Adrenal gland (tissue), 12 donors: ENCODE results near the gene NEK8. TPM values are rescaled to one million over a fixed set of nuclear protein-coding genes. Genes with fewer than 3 reads are reported as not detected.

Experiments
- DNase-seq, 7 donors: peaks; one replicate each; pipeline ENCODE4 v3.0.0-alpha.2; 2019 to 2020
- H3K27ac ChIP-seq, 5 donors: fragments of 200-600 bp; sonication (generic) in 4 of 5; 1 replicate in 3 of 5; 2 replicates in 2 of 5; pipeline versions ENCODE4 v1.5.1 to v1.8.0; 2016 to 2020; ENCODE audit warnings: mild to moderate bottlenecking in 1 of 5
- H3K27me3 ChIP-seq: fragments of 200-600 bp; 2 replicates; pipeline ENCODE4 v1.8.0; 2021
- H3K36me3 ChIP-seq, 2 donors: fragments of 200-600 bp; replicated peaks in 1 of 2; 1 replicate in 1 of 2; 2 replicates in 1 of 2; pipeline versions ENCODE4 v1.5.1 to v1.8.0; 2018 to 2022
- H3K4me1 ChIP-seq, 2 donors: fragments of 200-600 bp; replicated peaks in 1 of 2; 1 replicate in 1 of 2; 2 replicates in 1 of 2; pipeline versions ENCODE4 v1.5.1 to v1.8.0; 2018 to 2021
- H3K4me3 ChIP-seq, 4 donors: fragments of 200-600 bp; sonication (generic) in 3 of 4; one replicate each; pipeline ENCODE4 v1.5.1; 2016 to 2018
- H3K9me3 ChIP-seq, 3 donors: fragments of 200-600 bp; sonication (generic) in 1 of 3; replicated peaks in 1 of 3; 1 replicate in 2 of 3; 2 replicates in 1 of 3; pipeline versions ENCODE4 v1.5.1 to v1.8.0; 2016 to 2021
- POLR2A ChIP-seq, 2 donors: fragments of 450-650 bp; IDR thresholded peaks; one replicate each; pipeline ENCODE4 v1.6.1; 2017; ENCODE audit warnings: antibody characterized with exemption in 2 of 2, mild to moderate bottlenecking in 2 of 2, moderate library complexity in 1 of 2
- WGBS, 4 donors: extraction: QIAGEN DNeasy Blood & Tissue Kit in 2 of 4; methylation state at CpG; one replicate each; pipeline versions ENCODE4 v1.1.5 to v1.1.7; 2013 to 2017; 5-methylcytosine and 5-hydroxymethylcytosine counted together
- intact Hi-C, 2 donors: fragments of 100-400 bp; cut with DNase I; formaldehyde crosslinking; loops; one replicate each; pipeline versions ENCODE4 v1.14.1 to v1.15.0; 2022 to 2023
- polyA plus RNA-seq, 3 donors: library from polyadenylated mRNA; stranded (reverse); fragments of 200-250 nt in 2 of 3; fragments of 350-450 nt in 1 of 3; fragmentation: Illumina TruSeq in 1 of 3; extraction: RNeasy Lipid Tissue Mini Kit (QIAGEN cat#74804) in 1 of 3; gene quantifications; one replicate each; pipeline ENCODE4 v1.2.3, GENCODE V29; 2013 to 2014
- total RNA-seq, 9 donors: library from RNA; depleted of rRNA in 4 of 9; stranded (reverse); fragments of >200 nt in 4 of 9; fragments of 120-200 nt in 1 of 9; fragmentation: NEBNext Ultra II Directional in 1 of 9; extraction: Animal tissue kit (Norgen Biotek cat#: 25700) in 1 of 9; gene quantifications; one replicate each; pipeline versions ENCODE4 v1.1.0 to v1.2.4, GENCODE V29; 2013 to 2023
- TF ChIP-seq, protein P1 (sequence below), 6 experiments: fragments of 450-650 bp in 4 of 6; fragments of 200-600 bp in 2 of 6; sonication (generic) in 1 of 6; IDR thresholded peaks; 1 replicate in 5 of 6; 2 replicates in 1 of 6; pipeline versions ENCODE4 v1.5.1 to v1.8.0; 2016 to 2021; ENCODE audit warnings: antibody characterized with exemption in 6 of 6, mild to moderate bottlenecking in 2 of 6, moderate library complexity in 1 of 6
- donor health status: healthy with polysubstance abuse.
- donor health status: Bipolar disorder and iron deficiency.
- donor health status: DM: yes; HTN: yes; CAD: no.
- donor health status: DM: no; HTN: no; CAD: no.
- donor health status: DM: no; HTN: no; CAD: no.
- donor health status: DM: yes; HTN: yes; CAD: no.

Gene NEK8
- total and polyA plus RNA-seq, 12 donors = 0.54 to 11.9 (median 6.1) TPM

DNA sequence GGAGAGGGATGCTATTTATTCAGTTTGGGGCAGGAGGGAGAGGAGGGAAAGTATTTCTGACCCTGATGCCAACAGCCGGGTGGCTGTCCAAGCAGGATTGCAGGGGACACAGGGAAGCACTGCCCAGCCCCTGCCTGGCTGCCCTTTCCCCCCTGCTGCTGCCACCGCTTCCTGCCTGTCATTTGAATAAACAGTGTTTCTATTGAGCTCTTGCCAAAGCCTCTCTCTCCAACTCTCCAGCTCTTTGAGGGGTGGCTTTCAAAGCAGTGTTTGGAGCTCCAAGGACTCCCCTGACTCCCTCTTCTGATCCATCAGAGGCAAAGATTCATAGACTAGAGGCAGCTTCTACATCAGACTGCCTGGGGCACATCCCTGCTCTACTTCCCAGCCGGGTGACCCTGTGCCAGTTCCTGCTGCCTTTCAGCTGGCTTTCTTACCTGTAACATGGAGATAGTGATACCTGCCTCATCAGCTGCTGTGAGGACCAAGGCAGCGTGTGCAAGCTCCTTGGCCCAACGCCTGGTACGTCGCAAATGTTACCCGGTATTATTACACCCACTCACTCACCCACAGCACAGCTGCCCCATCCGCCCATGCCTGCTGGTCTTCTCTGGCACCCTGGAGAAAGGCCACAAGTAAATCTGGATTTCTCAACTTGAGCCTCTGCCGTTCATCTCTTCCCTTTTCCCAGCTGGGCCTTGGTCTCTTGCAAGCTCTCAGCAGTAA lies 26.4 kb upstream of the NEK8 start:
- WGBS, 4 donors = 69 to 75% (median 72%) methylated on average over 10 of the region's 10 CpGs
- no peak for DNase-seq
- intact Hi-C loops = loop anchor here in 1 of 2 donors (10.0 kb wide), 1 partner anchor 47 kb away; no protein-coding TSS in a partner anchor
- Histone ChIP-seq H3K4me1 (no peaks in the 10 kb centered on the region), H3K9me3 (no peaks in the 10 kb centered on the region), H3K36me3 (peaks cover 0 to 63% of the 10 kb centered on the region in 2 donors), H3K27me3 (no peaks in the 10 kb centered on the region), H3K4me3 (no peak overlapping the region), H3K27ac (peak overlapping the region in 1 of 5 donors; percentile 16)
- TF ChIP-seq, protein P1, sequence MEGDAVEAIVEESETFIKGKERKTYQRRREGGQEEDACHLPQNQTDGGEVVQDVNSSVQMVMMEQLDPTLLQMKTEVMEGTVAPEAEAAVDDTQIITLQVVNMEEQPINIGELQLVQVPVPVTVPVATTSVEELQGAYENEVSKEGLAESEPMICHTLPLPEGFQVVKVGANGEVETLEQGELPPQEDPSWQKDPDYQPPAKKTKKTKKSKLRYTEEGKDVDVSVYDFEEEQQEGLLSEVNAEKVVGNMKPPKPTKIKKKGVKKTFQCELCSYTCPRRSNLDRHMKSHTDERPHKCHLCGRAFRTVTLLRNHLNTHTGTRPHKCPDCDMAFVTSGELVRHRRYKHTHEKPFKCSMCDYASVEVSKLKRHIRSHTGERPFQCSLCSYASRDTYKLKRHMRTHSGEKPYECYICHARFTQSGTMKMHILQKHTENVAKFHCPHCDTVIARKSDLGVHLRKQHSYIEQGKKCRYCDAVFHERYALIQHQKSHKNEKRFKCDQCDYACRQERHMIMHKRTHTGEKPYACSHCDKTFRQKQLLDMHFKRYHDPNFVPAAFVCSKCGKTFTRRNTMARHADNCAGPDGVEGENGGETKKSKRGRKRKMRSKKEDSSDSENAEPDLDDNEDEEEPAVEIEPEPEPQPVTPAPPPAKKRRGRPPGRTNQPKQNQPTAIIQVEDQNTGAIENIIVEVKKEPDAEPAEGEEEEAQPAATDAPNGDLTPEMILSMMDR (IDR thresholded peaks at IDR 0.05) = no peak
- TF ChIP-seq POLR2A (IDR thresholded peaks at IDR 0.05) = no peak

DNA sequence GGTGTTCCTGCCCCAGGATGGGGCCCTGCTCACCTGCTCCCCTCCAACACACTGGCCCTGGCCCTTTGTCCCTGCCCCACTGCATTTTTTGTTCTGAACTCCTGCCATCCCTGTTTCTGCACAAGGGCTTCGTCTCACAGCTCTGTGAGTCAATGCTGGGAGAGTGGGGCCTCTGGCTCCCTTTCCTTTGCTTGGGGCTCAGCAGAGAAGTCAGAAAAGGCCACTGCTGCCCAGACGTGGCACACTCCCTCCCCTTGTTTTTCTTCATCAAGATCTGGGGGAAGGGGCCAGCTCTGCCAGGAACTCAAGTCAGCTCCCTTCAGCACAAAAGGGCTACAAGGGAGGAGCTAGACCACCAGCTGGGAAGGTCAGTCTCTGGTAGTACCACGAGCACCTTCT lies 25.8 kb upstream of the NEK8 start:
- Histone ChIP-seq H3K27me3 (no peaks in the 10 kb centered on the region), H3K4me3 (no peak overlapping the region), H3K36me3 (peaks cover 0 to 57% of the 10 kb centered on the region in 2 donors), H3K27ac (no peak overlapping the region), H3K4me1 (no peaks in the 10 kb centered on the region), H3K9me3 (no peaks in the 10 kb centered on the region)
- no peak for TF ChIP-seq POLR2A (IDR thresholded peaks at IDR 0.05)
- TF ChIP-seq, protein P1 (IDR thresholded peaks at IDR 0.05) = no peak
- 52 to 75% (median 68%) methylated on average over 2 to 3 of the region's 3 CpGs for WGBS, 4 donors
- intact Hi-C loops = loop anchor here in 1 of 2 donors (10.0 kb wide), 1 partner anchor 48 kb away; no protein-coding TSS in a partner anchor
- DNase-seq = no peak

DNA sequence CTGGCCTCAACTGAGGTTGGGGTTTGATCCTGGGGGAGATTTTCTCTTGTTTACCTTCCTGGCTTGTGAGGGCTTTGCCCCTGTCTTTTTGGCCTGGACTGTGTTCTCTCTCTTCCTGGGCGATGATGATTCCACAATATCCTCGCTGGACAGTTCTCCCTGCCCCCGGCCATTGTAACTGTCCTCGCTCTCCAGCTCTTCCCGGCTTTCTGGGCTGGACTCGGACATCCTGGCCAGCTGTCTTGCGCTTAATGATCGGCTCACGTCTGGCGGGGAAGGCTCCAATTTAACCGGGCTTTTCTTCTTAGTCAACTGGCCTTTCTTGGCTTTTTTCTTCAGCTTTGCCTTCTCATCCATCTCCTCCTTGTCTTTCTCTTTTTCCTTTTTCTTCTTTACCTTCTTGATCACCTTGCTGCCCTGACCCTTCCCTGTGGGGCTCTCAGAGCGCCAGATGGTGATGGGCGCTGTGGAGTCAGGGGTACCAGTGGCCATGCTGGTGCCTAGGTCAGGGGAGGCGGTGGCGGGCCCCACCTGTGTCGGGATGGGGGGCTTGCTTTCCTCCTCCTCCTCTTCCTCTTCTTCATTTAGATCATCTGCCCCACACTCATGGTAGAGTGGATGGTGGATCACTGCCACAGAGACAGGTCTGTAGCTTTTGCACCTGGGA lies 24.9 kb upstream of the NEK8 start:
- intact Hi-C loops = loop anchor here in 1 of 2 donors (10.0 kb wide), 1 partner anchor 49 kb away; no protein-coding TSS in a partner anchor
- Histone ChIP-seq H3K4me3 (no peak overlapping the region), H3K9me3 (no peaks in the 10 kb centered on the region), H3K36me3 (peaks cover 0 to 48% of the 10 kb centered on the region in 2 donors), H3K27ac (no peak overlapping the region), H3K4me1 (no peaks in the 10 kb centered on the region), H3K27me3 (no peaks in the 10 kb centered on the region)
- no peak for TF ChIP-seq POLR2A (IDR thresholded peaks at IDR 0.05)
- TF ChIP-seq, protein P1 (IDR thresholded peaks at IDR 0.05) = no peak
- WGBS, 4 donors = 83 to 86% (median 84%) methylated on average over 16 of the region's 16 CpGs
- no peak for DNase-seq

DNA sequence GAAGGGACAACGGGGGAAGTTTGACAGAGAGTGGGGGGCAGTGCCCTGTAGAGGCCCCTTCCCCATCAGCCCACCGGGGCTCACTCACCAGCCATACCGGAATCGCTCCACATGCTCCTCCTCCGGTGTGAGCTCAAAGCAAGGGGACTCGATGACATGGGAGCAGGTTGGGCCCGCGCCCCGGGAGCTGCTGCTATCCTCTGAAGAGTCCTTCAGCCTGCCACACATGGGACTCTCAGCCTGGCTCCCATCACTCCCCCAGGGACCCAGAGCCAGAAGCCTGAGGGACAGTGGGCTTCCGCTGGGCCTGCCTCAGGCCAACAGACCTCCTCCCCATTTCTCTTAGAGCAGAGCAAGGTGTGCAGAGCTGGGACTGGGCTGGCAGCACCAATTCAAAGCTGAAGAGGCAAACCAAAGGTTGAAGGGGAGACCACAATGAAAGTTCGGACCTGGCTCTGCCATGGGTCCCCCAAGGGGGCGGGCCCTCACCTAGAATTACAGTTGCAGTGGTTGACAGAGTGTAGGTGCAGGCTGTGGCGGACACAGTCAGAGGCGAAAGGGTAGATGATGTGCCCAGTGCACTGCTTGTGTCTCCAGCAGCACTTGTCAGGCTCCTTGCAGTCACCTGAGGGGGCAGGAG lies 24.2 kb upstream of the NEK8 start:
- TF ChIP-seq, protein P1 (IDR thresholded peaks at IDR 0.05) = no peak
- TF ChIP-seq POLR2A (IDR thresholded peaks at IDR 0.05) = no peak
- H3K36me3 ChIP-seq = peaks cover 0 to 41% of the 10 kb centered on the region in 2 donors
- no peak overlapping the region for H3K27ac ChIP-seq
- DNase-seq = no peak
- no peak overlapping the region for H3K4me3 ChIP-seq
- no peaks in the 10 kb centered on the region for H3K4me1 ChIP-seq
- WGBS, 4 donors = 83 to 94% (median 90%) methylated on average over 11 to 14 of the region's 14 CpGs
- no peaks in the 10 kb centered on the region for H3K27me3 ChIP-seq
- no peaks in the 10 kb centered on the region for H3K9me3 ChIP-seq
- intact Hi-C loops = loop anchor here in 1 of 2 donors (10.0 kb wide), 1 partner anchor 50 kb away; no protein-coding TSS in a partner anchor
